B cell (primary cell): Measurements from ENCODE around the gene VPS39. TPM values are rescaled to one million over a fixed set of nuclear protein-coding genes. Genes with fewer than 3 reads are reported as not detected.

Experiments
- ATAC-seq: fragments of 200-7000 bp; cut with Tn5 transposase; one replicate; pipeline ENCODE4 v1.10.0; 2021; ENCODE audit warnings: low read depth, mild to moderate bottlenecking, moderate number of reproducible peaks, moderate library complexity
- CTCF ChIA-PET: fragments of 350-600 bp; sonication (Branson Sonifier 250); formaldehyde crosslinking; loops from one replicate; lab custom pipeline; 2021; ENCODE audit warnings: antibody characterized with exemption, inconsistent platforms; lab: Charles Lee
- POLR2A ChIA-PET: fragments of 350-600 bp; sonication (Branson Sonifier 250); formaldehyde crosslinking; loops from one replicate; lab custom pipeline; 2021; ENCODE audit warnings: antibody characterized with exemption; lab: Charles Lee
- DNase-seq: peaks from one replicate; pipeline ENCODE4 v3.0.0; 2013
- H2AFZ ChIP-seq: 2 replicates; pipeline ENCODE4 v1.6.1; 2012; ENCODE audit warnings: mild to moderate bottlenecking, low read depth, low read length; ENCODE audit not compliant: insufficient read depth, poor library complexity, severe bottlenecking
- H3K27ac ChIP-seq, 2 donors: 1 replicate in 1 of 2; 2 replicates in 1 of 2; pipeline ENCODE4 v1.5.1; 2012 to 2013; ENCODE audit warnings: low read length in 2 of 2, mild to moderate bottlenecking in 2 of 2, moderate library complexity in 1 of 2
- H3K27me3 ChIP-seq, 4 experiments: fragments of 200-600 bp in 1 of 4; sonication (generic) in 1 of 4; replicated peaks in 1 of 4; 1 replicate in 2 of 4; 2 replicates in 2 of 4; pipeline versions ENCODE4 v1.6.1 to v1.7.0; 2013 to 2016; ENCODE audit warnings: low read length in 3 of 4, mild to moderate bottlenecking in 2 of 4, mixed read lengths in 1 of 4, moderate library complexity in 1 of 4; ENCODE audit not compliant: insufficient read depth in 4 of 4, control insufficient read depth in 3 of 4; ENCODE audit errors: control extremely low read depth in 1 of 4
- H3K36me3 ChIP-seq, 2 experiments: replicated peaks in 1 of 2; 1 replicate in 1 of 2; 2 replicates in 1 of 2; pipeline versions ENCODE4 v1.6.1 to v1.7.1; 2013; ENCODE audit warnings: low read length in 1 of 2; ENCODE audit not compliant: insufficient read depth in 2 of 2, control insufficient read depth in 1 of 2; ENCODE audit errors: control extremely low read depth in 1 of 2, extremely low read depth in 1 of 2
- H3K4me1 ChIP-seq, 2 donors: fragments of 200-600 bp in 1 of 2; sonication (generic) in 1 of 2; 1 replicate in 1 of 2; 2 replicates in 1 of 2; pipeline versions ENCODE4 v1.5.1 to v1.6.1; 2013 to 2017; ENCODE audit warnings: low read length in 2 of 2; ENCODE audit not compliant: control insufficient read depth in 2 of 2, insufficient read depth in 2 of 2
- H3K4me2 ChIP-seq: replicated peaks from 2 replicates; pipeline ENCODE3; 2012; ENCODE audit warnings: mild to moderate bottlenecking, low read depth, low read length; ENCODE audit not compliant: poor library complexity, severe bottlenecking
- H3K4me3 ChIP-seq, 5 experiments: fragments of 200-600 bp in 1 of 5; sonication (generic) in 1 of 5; 1 replicate in 3 of 5; 2 replicates in 2 of 5; pipeline versions ENCODE4 v1.5.1 to v1.7.0; 2011 to 2016; ENCODE audit warnings: low read length in 4 of 5, mild to moderate bottlenecking in 4 of 5, low read depth in 2 of 5, control low read depth in 1 of 5, moderate library complexity in 1 of 5; ENCODE audit not compliant: insufficient read depth in 1 of 5; ENCODE audit errors: control extremely low read depth in 1 of 5, extremely low read depth in 1 of 5
- H3K79me2 ChIP-seq: fragments of 200-600 bp; sonication (generic); one replicate; pipeline ENCODE4 v1.6.0; 2016; ENCODE audit warnings: low read length; ENCODE audit not compliant: control insufficient read depth, insufficient read depth
- H3K9ac ChIP-seq: fragments of 200-600 bp; sonication (generic); 2 replicates; pipeline ENCODE4 v1.6.1; 2017; ENCODE audit warnings: mild to moderate bottlenecking, low read length, moderate library complexity
- H3K9me3 ChIP-seq, 3 donors: one replicate each; pipeline versions ENCODE4 v1.6.1 to v1.7.1; 2013; ENCODE audit warnings: low read length in 2 of 3; ENCODE audit not compliant: control insufficient read depth in 2 of 3, insufficient read depth in 1 of 3; ENCODE audit errors: control extremely low read depth in 1 of 3
- H4K20me1 ChIP-seq: 2 replicates; pipeline ENCODE4 v1.6.0; 2012; ENCODE audit warnings: mild to moderate bottlenecking, low read length; ENCODE audit not compliant: insufficient read depth, control insufficient read depth, poor library complexity, severe bottlenecking
- H3K27ac Mint-ChIP-seq: one replicate; pipeline ENCODE4 v1.8.0; 2021; ENCODE audit warnings: mixed read lengths
- H3K27me3 Mint-ChIP-seq: one replicate; pipeline ENCODE4 v1.8.0; 2021; ENCODE audit warnings: mixed read lengths
- H3K4me1 Mint-ChIP-seq: one replicate; pipeline ENCODE4 v1.8.0; 2021; ENCODE audit warnings: mixed read lengths
- H3K4me3 Mint-ChIP-seq: one replicate; pipeline ENCODE4 v1.8.0; 2021; ENCODE audit warnings: mixed read lengths
- H3K9me3 Mint-ChIP-seq: one replicate; pipeline ENCODE4 v1.8.0; 2022; ENCODE audit warnings: mixed read lengths; ENCODE audit not compliant: insufficient read depth
- EZH2 ChIP-seq: IDR thresholded peaks from 2 replicates; pipeline ENCODE4 v1.6.1; 2012; ENCODE audit warnings: borderline replicate concordance, low read depth, mild to moderate bottlenecking, moderate library complexity, low read length; ENCODE audit not compliant: insufficient read depth, poor library complexity, severe bottlenecking
- WGBS: methylation state at CpG from one replicate; pipeline ENCODE4 v1.1.5; 2013; ENCODE audit warnings: missing lambda C conversion rate; ENCODE audit not compliant: insufficient coverage; 5-methylcytosine and 5-hydroxymethylcytosine counted together
- intact Hi-C: fragments of 100-400 bp; cut with micrococcal nuclease; formaldehyde crosslinking; loops from one replicate; pipeline ENCODE4 v1.10.0; 2022
- polyA plus RNA-seq: library from polyadenylated mRNA; depleted of rRNA; stranded (reverse); fragments of >200 nt; gene quantifications from 2 replicates; pipeline ENCODE4 v1.2.3, GENCODE V29; 2012
- total RNA-seq, 2 donors: library from RNA; stranded (reverse); fragments of 120-200 nt in 1 of 2; gene quantifications; 1 replicate in 1 of 2; 2 replicates in 1 of 2; pipeline versions ENCODE4 v1.2.3 to v1.2.4, GENCODE V29; 2013 to 2022
- TF ChIP-seq, protein P1 (sequence below): fragments of 200-600 bp; IDR thresholded peaks from one replicate; pipeline ENCODE4 v1.8.0; 2022; ENCODE audit warnings: antibody characterized with exemption, mild to moderate bottlenecking

The VPS39 gene
- total and polyA plus RNA-seq, 2 donors (not counting 1 experiment from before 2014, with no cell fraction given) = 82.8 to 145 TPM

DNA sequence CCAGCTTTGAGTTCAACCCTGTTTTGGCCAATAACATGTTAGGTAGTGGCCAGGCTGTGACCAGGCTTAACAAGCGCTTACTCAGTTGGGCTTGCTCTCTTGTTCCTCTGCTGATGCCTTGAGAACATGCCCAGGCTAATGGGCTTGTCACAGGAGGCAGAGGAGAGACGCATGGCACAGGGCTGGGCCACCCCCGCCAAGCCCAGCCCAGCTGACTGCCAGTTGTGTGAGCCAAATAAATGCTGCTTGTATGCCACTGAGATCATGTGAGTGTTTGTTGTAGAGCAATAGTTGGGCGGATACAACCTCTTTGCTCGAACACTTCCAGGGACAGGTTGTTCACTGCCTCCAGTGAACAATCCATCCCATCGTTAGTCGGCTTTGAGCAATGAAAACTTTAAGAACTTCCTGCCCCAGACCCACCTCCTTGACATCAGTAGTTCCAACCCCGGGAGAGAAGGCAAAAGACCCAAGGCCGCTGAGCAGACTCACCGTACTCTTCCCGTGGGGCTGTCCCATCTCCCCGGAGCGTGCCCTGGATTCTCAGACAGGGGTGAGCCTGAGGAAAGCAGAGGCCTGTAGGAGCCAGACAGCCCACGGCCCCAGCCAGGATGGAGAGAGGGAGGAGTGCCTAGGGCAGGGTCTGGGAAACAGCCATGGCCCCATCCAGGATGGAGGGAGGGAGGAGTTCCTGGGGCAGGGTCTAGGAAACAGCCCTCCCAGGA, 55.7 kb downstream of the VPS39 start:
- no peak for TF ChIP-seq EZH2
- no peaks in the 10 kb centered on the region for H3K9me3 ChIP-seq
- H3K27me3 ChIP-seq = no peaks in the 10 kb centered on the region
- Mint-ChIP-seq H3K4me3 (no peak overlapping the region), H3K27me3 (no peaks in the 10 kb centered on the region), H3K4me1 (no peaks in the 10 kb centered on the region), H3K9me3 (no peaks in the 10 kb centered on the region), H3K27ac (no peak overlapping the region)
- ATAC-seq (no peak), DNase-seq (no peak)
- ChIA-PET POLR2A (no interaction called here), CTCF (no interaction called here)
- H3K27ac ChIP-seq = no peak overlapping the region
- intact Hi-C loops = no loop called here
- no peak overlapping the region for H2AFZ ChIP-seq
- H3K79me2 ChIP-seq = no peaks in the 10 kb centered on the region
- no peaks in the 10 kb centered on the region for H4K20me1 ChIP-seq
- no peak overlapping the region for H3K4me3 ChIP-seq
- no peaks in the 10 kb centered on the region for H3K36me3 ChIP-seq
- H3K9ac ChIP-seq = no peak overlapping the region
- H3K4me2 ChIP-seq = no peak overlapping the region
- WGBS = 90% methylated on average over 13 of the region's 14 CpGs
- H3K4me1 ChIP-seq = no peaks in the 10 kb centered on the region

DNA sequence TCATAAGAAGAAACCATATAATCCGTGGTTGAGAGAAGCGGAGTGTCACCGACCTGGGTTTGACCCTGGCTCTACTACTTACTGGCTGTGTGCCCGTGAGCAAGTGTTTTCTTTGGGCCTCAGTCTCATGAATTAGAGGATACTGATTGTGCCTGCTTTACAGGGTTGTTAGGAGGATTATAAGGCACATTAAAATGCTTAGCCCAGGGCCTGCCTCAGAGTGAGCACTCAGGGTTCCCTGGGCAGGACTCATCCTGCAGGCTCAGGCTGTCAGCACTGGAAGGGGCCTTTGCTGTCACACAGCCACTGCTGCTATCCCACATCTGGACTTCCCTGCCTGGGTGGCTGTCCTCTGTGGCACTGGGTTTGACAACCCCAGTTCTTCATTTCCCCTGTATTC, 56.4 kb downstream of the VPS39 start:
- Histone ChIP-seq H3K9ac (no peak overlapping the region), H4K20me1 (no peaks in the 10 kb centered on the region), H3K36me3 (no peaks in the 10 kb centered on the region), H3K9me3 (no peaks in the 10 kb centered on the region), H3K27ac (no peak overlapping the region), H3K4me1 (no peaks in the 10 kb centered on the region), H3K4me2 (no peak overlapping the region), H2AFZ (no peak overlapping the region), H3K79me2 (no peaks in the 10 kb centered on the region), H3K27me3 (peaks cover 0 to under 1% (median 0%) of the 10 kb centered on the region in 4 experiments), H3K4me3 (no peak overlapping the region)
- Mint-ChIP-seq H3K4me1 (no peaks in the 10 kb centered on the region), H3K9me3 (no peaks in the 10 kb centered on the region), H3K27me3 (no peaks in the 10 kb centered on the region), H3K4me3 (no peak overlapping the region), H3K27ac (no peak overlapping the region)
- POLR2A ChIA-PET = no interaction called here
- intact Hi-C loops = no loop called here
- ATAC-seq (no peak), DNase-seq (no peak)
- CTCF ChIA-PET = no interaction called here
- WGBS = 93% methylated on average over 4 of the region's 4 CpGs
- no peak for TF ChIP-seq EZH2
- TF ChIP-seq, protein P1, sequence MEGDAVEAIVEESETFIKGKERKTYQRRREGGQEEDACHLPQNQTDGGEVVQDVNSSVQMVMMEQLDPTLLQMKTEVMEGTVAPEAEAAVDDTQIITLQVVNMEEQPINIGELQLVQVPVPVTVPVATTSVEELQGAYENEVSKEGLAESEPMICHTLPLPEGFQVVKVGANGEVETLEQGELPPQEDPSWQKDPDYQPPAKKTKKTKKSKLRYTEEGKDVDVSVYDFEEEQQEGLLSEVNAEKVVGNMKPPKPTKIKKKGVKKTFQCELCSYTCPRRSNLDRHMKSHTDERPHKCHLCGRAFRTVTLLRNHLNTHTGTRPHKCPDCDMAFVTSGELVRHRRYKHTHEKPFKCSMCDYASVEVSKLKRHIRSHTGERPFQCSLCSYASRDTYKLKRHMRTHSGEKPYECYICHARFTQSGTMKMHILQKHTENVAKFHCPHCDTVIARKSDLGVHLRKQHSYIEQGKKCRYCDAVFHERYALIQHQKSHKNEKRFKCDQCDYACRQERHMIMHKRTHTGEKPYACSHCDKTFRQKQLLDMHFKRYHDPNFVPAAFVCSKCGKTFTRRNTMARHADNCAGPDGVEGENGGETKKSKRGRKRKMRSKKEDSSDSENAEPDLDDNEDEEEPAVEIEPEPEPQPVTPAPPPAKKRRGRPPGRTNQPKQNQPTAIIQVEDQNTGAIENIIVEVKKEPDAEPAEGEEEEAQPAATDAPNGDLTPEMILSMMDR = no peak
